SJSA1 (cell line): Measurements from ENCODE around the gene EML1. TPM values are rescaled to one million over a fixed set of nuclear protein-coding genes. Genes with fewer than 3 reads are reported as not detected.
"Not testable (repeated sequence)": the region's sequence is repeated elsewhere in the genome, so short reads cannot be mapped to it uniquely, and the experiment has no call there.

Experiments used
- DNase-seq, 2 experiments: peaks; one replicate each; pipeline ENCODE4 v3.0.0-alpha.2; 2015 to 2020; ENCODE audit warnings: low spot score in 2 of 2, low read depth in 1 of 2
- H3K27ac ChIP-seq: fragments of 250-450 bp; sonication (Bioruptor Pico); 2 replicates; pipeline ENCODE4 v1.5.1; 2020; ENCODE audit warnings: mild to moderate bottlenecking, moderate library complexity
- H3K27me3 ChIP-seq: fragments of 250-450 bp; sonication (Bioruptor Pico); replicated peaks from 2 replicates; pipeline ENCODE4 v1.5.1; 2020; ENCODE audit warnings: mild to moderate bottlenecking, moderate library complexity
- H3K36me3 ChIP-seq: fragments of 250-450 bp; sonication (Bioruptor Pico); 2 replicates; pipeline ENCODE4 v1.5.1; 2020; ENCODE audit warnings: mild to moderate bottlenecking
- H3K4me1 ChIP-seq: fragments of 250-450 bp; sonication (Bioruptor Pico); replicated peaks from 2 replicates; pipeline ENCODE4 v1.6.1; 2021; ENCODE audit warnings: mild to moderate bottlenecking
- H3K4me3 ChIP-seq: fragments of 250-450 bp; sonication (Bioruptor Pico); 2 replicates; pipeline ENCODE4 v1.5.1; 2020; ENCODE audit warnings: mild to moderate bottlenecking
- H3K9me3 ChIP-seq: fragments of 250-450 bp; sonication (Bioruptor Pico); replicated peaks from 2 replicates; pipeline ENCODE4 v1.5.1; 2020; ENCODE audit warnings: mild to moderate bottlenecking
- total RNA-seq: library from RNA; depleted of rRNA; stranded (reverse); fragments of >200 nt; shearing (Covaris generic); gene quantifications from 2 replicates; pipeline ENCODE4 v1.2.3, GENCODE V29; 2014

Gene EML1
- total RNA-seq, 1 experiment from 2014 or later: 86.7 TPM

DNA sequence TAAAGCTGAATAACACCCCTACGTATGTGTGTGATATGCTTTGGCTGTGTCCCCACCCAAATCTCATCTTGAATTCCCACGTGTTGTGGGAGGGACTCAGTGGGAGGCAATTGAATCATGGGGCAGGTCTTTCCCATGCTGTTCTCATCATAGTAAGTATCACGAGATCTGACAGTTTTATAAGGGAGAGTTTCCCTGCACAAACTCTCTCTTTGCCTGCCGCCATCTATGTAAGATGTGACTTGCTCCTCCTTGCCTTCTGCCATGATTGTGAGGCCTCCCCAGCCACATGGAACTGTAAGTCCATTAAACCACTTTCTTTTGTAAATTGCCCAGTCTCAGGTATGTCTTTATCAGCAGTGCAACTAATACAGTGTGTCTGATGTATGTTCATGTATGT, 30.3 kb upstream of the EML1 start:
- peaks cover 17% of the 10 kb centered on the region for H3K4me1 ChIP-seq
- H3K4me3 ChIP-seq, DNase-seq, H3K27ac ChIP-seq, H3K27me3 ChIP-seq, H3K36me3 ChIP-seq, H3K9me3 ChIP-seq: not testable (repeated sequence)

DNA sequence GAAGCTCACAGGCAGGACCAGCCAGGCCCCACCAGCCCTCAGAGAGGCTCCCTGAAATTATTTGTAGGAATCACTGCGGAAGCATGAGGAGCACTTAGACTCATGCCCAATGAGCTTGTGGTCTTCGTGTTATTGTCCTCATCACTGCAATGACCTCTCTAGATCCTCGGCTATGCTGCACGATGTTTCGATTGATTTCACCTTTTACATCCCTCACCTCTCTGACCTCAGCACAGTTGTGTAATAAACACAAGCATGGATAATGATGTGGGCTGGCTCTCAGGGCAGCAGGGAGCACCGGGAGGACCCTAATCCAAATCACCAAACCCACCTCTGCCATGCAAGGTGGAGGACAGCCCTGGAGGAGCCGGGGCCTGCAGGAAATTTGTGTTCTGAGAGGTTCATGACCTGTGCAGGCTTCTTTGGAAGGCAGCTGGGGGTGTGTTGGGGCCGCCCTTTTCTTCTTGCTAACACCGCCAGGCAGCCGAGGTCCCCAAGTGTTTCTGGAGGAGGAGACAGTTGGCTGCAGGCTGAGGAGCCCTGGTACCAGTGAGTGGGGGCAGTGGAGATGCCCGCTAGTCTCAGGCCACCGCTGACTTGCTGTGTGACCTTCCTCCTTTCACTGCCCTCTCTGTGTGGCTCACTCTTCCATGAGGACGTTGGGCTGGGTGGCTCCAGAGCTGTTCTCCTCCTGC, 29.5 kb upstream of the EML1 start:
- no peak for DNase-seq
- 0 out of 2 replicates have a peak, but pooled peaks cover 5% of the 10 kb centered on the region for H3K36me3 ChIP-seq
- no peaks in the 10 kb centered on the region for H3K9me3 ChIP-seq
- H3K4me1 ChIP-seq: peaks cover 13% of the 10 kb centered on the region
- H3K27ac ChIP-seq: no peak overlapping the region
- no peaks in the 10 kb centered on the region for H3K27me3 ChIP-seq
- no peak overlapping the region for H3K4me3 ChIP-seq

DNA sequence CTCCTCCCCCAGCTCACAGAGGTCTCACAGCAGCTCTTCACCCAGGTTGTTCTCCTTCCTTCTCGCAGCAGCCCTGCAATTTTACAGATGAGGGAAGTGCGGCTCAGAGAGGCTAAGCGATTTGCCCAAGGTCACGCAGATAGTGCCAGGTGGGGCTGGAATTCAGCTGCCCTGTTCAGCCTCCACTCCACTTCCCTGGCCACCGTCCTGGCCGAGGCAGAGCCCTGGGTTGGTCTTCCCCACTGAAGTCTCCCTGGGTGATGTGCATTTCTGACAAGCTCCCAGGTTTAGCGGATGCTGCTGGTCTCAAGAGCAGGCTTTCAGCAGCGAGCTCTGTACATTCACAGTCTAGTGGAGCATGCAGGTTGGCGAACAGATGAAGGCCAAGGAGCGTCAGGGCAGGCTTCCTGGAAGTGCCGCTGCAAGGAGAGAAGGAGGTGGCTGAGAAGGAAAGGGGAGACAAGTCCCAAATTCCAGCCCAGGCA, 28.9 kb upstream of the EML1 start:
- Histone ChIP-seq H3K4me1 (peaks cover 7% of the 10 kb centered on the region), H3K27me3 (no peaks in the 10 kb centered on the region), H3K27ac (no peak overlapping the region), H3K4me3 (no peak overlapping the region), H3K9me3 (no peaks in the 10 kb centered on the region), H3K36me3 (0 out of 2 replicates have a peak, but pooled peaks cover 5% of the 10 kb centered on the region)
- no peak for DNase-seq

DNA sequence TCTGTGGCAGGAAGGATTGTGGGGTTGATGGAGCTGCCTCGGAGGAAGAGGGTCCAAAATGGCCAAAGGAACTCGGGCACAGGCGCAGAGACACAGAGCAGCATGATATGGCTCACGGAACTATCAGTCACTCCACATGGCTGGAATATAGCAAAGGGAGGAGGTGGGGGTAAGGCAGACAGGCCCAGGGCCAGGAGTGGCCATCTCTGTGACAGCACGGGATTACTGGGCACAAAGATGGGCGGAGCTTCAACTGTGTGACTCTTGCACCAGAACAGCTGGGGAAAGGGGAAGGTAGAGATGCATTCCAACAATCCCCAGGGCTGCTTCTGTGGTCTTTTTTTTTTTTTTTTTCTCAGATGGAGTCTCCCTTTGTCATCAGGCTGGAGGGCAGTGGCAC, 24.8 kb upstream of the EML1 start:
- H3K4me1 ChIP-seq: peaks cover 17% of the 10 kb centered on the region
- H3K27ac ChIP-seq: no peak overlapping the region
- no peaks in the 10 kb centered on the region for H3K27me3 ChIP-seq
- H3K36me3 ChIP-seq: peaks cover under 1% of the 10 kb centered on the region; the same call in 1 of the 2 replicates
- no peak for DNase-seq
- no peaks in the 10 kb centered on the region for H3K9me3 ChIP-seq
- H3K4me3 ChIP-seq: no peak overlapping the region

DNA sequence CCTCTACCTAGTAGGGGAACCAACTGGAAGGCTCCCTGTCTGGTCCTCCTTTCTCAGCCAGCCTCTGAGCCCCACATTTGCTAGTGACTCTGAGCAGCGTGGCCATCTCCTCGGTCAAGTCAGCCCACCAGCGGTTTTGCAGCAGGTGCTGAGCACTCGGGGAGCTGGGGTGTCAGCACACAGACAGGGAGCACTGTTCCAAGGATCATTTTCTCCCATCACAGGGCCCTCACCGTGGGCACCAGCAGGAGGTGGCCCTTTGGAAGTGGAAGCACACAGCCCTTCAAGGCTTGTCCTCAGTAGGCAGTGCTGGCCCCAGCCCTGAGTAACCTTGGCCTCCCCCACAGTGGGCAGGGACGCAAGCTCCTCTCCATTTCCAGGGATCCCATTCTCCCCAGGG, 24.1 kb upstream of the EML1 start:
- DNase-seq: no peak
- peaks cover 19% of the 10 kb centered on the region for H3K4me1 ChIP-seq
- H3K4me3 ChIP-seq: no peak overlapping the region
- no peaks in the 10 kb centered on the region for H3K9me3 ChIP-seq
- H3K27me3 ChIP-seq: no peaks in the 10 kb centered on the region
- no peak overlapping the region for H3K27ac ChIP-seq
- no peaks in the 10 kb centered on the region; the same call in 1 of the 2 replicates for H3K36me3 ChIP-seq

DNA sequence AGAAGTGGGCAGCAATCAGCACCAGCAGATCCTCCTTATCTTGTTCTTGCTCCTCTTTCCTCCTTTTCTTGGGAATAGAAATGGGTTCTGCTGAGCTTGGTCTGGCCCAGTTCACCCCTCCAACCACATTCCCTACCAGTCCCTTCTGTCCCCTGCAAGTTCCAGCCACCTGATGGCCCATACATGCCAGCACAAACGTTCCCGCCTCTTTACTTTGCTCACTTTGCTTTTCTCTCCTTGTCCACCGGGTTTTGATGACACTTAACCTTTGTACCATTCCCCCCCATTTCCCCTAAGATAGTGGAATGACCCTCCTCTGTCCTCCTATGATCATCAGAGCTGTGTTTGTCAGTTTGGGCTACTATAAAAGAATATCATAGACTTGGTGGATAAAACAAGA, 23.4 kb upstream of the EML1 start:
- Histone ChIP-seq H3K27me3 (no peaks in the 10 kb centered on the region), H3K4me1 (peaks cover 24% of the 10 kb centered on the region), H3K9me3 (no peaks in the 10 kb centered on the region), H3K4me3 (no peak overlapping the region), H3K27ac (no peak overlapping the region), H3K36me3 (no peaks in the 10 kb centered on the region; the same call in 1 of the 2 replicates)
- no peak for DNase-seq

DNA sequence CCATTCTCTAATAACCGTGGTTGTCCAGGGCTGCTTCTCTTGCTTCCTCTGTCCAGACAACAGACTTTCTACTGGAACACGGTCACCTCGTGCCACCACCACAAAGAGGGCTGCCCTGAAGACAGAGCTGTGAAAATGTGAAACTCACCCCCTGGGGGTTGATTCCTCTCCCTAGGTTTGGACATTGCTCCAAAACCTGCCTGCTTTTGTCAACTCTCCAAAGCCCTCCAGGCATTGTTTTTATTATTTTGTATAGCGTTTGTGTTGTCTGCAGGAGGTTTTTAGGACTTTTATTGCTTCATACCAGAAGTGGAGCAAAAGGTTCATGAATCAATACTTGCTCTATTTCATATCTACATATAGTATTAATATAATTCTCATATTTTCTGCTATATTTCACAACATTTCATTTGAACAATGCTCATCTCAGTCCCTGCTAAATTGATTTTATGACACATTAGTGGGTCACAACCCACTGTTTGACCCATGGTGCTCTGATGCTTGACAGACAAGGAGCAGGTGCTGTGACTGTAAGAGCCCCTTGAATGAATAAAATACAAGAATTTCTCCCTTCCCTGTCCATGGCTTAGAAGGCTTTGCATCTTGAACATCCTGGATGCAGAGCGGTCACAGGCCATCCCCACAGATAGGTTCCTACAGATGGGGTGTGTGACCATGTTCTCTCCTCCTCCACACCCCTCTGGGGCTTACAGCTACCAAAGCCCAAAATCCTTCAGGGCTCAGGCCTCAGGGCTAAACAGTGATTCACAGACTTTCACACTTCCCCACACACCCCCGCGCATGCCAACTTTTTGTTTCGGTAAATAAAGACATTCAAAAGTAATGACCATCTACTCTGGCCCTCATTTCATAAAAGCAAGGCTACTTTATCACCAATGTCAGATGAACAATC, 20.6 kb upstream of the EML1 start:
- H3K27me3 ChIP-seq: no peaks in the 10 kb centered on the region
- no peak overlapping the region for H3K4me3 ChIP-seq
- no peaks in the 10 kb centered on the region for H3K9me3 ChIP-seq
- no peak for DNase-seq
- H3K4me1 ChIP-seq: peaks cover 24% of the 10 kb centered on the region
- peaks cover 3% of the 10 kb centered on the region; the same call in 1 of the 2 replicates for H3K36me3 ChIP-seq
- no peak overlapping the region for H3K27ac ChIP-seq

DNA sequence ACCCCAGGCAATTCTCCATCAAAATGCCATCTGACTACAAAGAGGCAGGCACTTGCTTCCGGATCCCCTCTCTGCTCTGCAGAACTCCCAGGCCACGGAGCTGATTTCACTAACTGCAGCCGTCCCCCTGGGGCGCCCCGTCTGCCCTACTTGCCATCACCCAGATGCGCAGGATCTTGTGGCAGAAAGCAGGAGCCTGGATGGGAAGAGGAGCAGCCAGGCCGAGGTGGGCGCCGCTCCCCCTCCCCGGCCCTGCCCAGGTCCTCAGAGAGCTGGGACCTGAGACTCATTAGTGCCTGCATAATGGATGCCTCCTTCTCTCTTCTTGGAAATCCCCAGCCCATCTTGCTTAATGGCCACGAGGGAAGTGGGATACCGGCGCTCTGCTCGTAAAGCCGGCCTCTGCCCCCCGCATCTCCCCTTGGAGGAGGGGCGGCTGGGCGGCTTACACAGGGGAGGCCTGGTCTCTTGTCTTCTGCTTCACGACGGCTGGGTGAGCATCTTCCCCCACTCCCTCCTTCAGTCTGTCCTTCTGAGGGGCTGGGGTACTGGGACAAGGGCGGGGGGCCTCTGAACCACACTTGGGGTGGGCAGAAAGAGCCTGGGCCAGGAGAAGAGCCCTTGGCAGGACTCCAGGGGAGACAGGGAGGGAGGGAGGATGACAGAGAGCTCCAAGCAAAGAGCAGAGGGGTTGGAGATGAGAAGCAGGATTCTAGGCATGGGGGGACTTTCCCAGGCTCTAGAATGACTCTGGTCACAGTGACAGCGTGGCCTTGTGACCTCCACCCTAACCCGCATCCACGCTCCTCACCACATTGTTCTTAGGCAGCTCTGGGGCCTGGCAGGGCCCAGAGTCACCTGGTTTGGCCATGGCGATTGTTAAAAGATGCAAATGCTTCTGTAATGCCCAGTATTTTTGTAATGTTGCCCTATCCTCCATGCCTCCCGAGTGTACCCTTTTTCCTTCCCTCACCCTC, 19.4 kb upstream of the EML1 start:
- Histone ChIP-seq H3K36me3 (peaks cover 9% of the 10 kb centered on the region), H3K4me1 (peaks cover 21% of the 10 kb centered on the region), H3K9me3 (no peaks in the 10 kb centered on the region), H3K27me3 (no peaks in the 10 kb centered on the region), H3K4me3 (no peak overlapping the region), H3K27ac (no peak overlapping the region)
- no peak for DNase-seq

DNA sequence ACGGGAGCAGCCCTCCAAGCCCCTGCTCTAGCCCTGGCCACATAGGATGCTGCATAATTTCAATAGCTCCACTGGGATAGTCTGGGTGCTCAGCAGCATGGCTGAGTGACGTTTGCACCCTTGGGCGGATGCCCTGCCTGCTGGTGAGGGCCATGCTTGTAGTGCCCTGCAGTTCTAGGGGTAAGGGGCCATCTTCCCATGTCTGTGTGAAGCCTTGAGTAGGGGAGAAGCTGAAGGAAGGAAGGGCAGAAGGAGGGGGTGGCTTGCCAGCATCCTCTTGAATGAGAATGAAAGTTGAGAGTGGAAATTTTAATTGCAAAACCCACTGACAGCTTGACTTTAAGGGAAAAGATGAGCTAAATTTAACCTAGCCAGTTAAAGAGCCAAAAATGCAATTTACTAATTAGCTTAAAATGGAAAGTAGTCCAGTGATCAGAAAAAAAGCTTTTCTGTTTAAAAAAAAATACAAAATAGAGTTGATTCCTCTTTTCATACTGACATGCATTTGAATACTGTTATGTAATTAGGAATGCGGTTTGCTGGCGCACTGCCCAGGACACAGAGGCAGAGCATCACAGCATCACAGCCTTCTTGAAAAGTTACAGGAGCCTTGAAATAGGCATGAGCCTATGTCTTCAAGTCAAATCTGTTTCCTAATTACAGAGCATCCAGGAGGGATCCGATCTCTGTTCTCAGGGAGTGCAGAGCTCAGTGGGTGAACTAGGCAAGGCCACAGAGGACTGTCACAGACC, 18.5 kb upstream of the EML1 start:
- peaks cover 4% of the 10 kb centered on the region for H3K9me3 ChIP-seq
- no peak overlapping the region for H3K4me3 ChIP-seq
- H3K4me1 ChIP-seq: peaks cover 25% of the 10 kb centered on the region
- peaks cover 15% of the 10 kb centered on the region for H3K36me3 ChIP-seq
- no peak overlapping the region for H3K27ac ChIP-seq
- H3K27me3 ChIP-seq: no peaks in the 10 kb centered on the region
- DNase-seq: no peak

DNA sequence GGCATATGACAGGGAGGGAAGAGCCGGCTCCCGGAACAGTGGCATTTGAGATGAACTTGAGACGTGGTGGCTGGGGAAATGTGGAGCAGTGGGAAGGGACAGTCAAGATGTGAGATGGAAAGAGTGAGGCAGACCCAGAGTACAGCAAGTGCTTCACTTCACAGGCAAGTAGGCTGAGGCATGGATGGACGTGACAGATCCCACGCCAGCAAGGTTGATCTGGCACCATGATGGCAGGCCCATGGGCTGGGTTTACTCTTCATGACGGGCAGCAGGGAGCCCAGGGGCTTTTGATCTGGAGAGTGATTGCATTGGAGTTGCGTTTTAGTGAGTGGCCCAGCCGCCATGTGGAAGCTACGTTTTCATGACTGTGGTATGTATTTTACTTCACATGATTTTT, 17.9 kb upstream of the EML1 start:
- peaks cover 21% of the 10 kb centered on the region for H3K36me3 ChIP-seq
- H3K27ac ChIP-seq: no peak overlapping the region
- H3K9me3 ChIP-seq: peaks cover 9% of the 10 kb centered on the region
- H3K4me3 ChIP-seq: no peak overlapping the region
- peaks cover 25% of the 10 kb centered on the region for H3K4me1 ChIP-seq
- DNase-seq: no peak
- H3K27me3 ChIP-seq: no peaks in the 10 kb centered on the region

DNA sequence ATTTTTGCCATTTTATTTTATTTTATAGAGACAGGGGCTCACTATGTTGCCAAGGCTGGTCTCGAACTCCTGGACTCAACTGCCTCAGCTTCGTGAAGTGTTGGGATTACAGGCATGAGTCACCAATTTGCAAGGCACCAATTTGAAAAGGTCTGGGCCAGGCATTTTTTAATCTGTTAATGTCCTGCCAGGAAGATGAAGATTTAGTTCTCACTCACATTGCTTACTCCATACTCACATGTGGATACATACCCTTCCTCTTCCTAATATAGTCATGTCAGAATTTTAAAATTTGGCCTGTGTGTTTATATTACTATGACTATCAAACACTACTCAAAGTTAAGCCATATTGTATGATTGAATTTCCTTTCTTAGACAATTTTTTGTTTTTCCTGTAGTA, 15.3 kb upstream of the EML1 start:
- H3K27me3 ChIP-seq: no peaks in the 10 kb centered on the region
- H3K27ac ChIP-seq: no peak overlapping the region
- H3K4me3 ChIP-seq: no peak overlapping the region
- peaks cover 26% of the 10 kb centered on the region for H3K36me3 ChIP-seq
- peaks cover 9% of the 10 kb centered on the region for H3K9me3 ChIP-seq
- no peak for DNase-seq
- H3K4me1 ChIP-seq: peaks cover 16% of the 10 kb centered on the region

DNA sequence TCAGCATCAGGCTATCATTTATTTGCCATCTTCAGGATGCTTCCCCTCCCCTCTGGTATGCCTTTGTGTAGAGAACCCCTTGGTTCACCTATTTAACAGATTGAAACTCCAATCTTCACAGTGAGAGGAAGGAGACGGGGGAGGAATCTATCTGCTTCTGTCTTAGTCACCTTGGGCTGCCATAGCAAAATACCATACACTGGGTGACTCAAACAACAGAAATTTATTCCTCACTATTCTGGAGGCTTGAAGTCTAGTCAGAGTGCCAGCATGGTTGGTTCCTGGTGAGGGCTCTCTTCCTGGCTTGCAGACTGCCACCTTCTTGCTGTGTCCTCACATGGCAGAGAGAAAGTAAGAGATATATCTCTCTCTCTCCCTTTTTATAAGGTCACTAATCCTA, 13.5 kb upstream of the EML1 start:
- H3K27ac ChIP-seq: peak overlapping the region; percentile 13; the same call in 1 of the 2 replicates
- peak in 1 of 2 experiments; percentile 23 for DNase-seq

More for the DNA sequence above, 13.5 kb upstream of the EML1 start:
- Histone ChIP-seq H3K4me1 (peaks cover 4% of the 10 kb centered on the region), H3K27me3 (no peaks in the 10 kb centered on the region), H3K36me3 (peaks cover 26% of the 10 kb centered on the region), H3K9me3 (peaks cover 9% of the 10 kb centered on the region), H3K4me3 (no peak overlapping the region)
